Measurements from ENCODE around the gene WNT3A. TPM values are rescaled to one million over a fixed set of nuclear protein-coding genes. Genes with fewer than 3 reads are reported as not detected.
A peak's percentile ranks its signal among the peaks of the same experiment; 100 is the strongest.

WNT3A gene
- polyA plus RNA-seq, 3 donors: not detected

DNA sequence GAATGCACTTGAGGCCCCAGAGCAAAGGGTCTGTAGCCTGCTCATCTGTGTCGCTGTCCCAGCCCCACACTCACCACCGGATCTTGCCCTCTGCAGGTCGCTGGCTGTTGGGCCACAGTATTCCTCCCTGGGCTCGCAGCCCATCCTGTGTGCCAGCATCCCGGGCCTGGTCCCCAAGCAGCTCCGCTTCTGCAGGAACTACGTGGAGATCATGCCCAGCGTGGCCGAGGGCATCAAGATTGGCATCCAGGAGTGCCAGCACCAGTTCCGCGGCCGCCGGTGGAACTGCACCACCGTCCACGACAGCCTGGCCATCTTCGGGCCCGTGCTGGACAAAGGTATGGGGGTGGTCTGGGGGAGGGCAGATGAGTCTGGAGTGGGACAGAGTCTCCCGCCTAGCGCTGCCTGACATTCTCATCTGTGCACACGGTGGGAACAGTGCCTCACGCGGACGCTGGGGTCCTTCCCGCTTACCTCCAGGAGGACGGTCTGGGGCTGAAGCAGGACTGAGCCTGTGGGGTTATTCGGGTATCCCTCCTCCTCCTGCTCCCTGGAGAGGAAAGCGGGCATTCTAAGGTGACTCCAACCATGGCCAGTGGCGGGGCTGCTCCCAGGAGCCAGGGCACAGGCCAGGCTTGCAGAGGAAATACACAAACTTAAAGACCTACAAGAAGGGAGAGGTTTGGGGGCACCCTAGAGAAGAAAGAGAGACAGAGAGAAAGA is 15.9 kb downstream of the WNT3A start:
- no peak overlapping the region for H3K4me3 ChIP-seq (replicated peaks in 1 of 3; ENCODE audit: low read depth in 2 of 3, low read length in 3 of 3)
- no peak overlapping the region for H3K27ac ChIP-seq (ENCODE audit: low read depth in 1 of 2, low read length in 2 of 2)
- H3K79me2 ChIP-seq (ENCODE audit: insufficient read depth, low read length): no peaks in the 10 kb centered on the region
- H3K4me1 Mint-ChIP-seq: no peaks in the 10 kb centered on the region
- 94% methylated on average over 22 of the region's 28 CpGs for WGBS (ENCODE audit: insufficient coverage)
- H3K27me3 Mint-ChIP-seq (ENCODE audit: low read depth in 3 of 3): peaks cover 0 to 11% (median 9%) of the 10 kb centered on the region in 3 donors
- no peaks in the 10 kb centered on the region for H3K4me1 ChIP-seq (ENCODE audit: control insufficient read depth in 1 of 2, insufficient read depth in 2 of 2, low read length in 2 of 2)
- TF ChIP-seq, protein P1, sequence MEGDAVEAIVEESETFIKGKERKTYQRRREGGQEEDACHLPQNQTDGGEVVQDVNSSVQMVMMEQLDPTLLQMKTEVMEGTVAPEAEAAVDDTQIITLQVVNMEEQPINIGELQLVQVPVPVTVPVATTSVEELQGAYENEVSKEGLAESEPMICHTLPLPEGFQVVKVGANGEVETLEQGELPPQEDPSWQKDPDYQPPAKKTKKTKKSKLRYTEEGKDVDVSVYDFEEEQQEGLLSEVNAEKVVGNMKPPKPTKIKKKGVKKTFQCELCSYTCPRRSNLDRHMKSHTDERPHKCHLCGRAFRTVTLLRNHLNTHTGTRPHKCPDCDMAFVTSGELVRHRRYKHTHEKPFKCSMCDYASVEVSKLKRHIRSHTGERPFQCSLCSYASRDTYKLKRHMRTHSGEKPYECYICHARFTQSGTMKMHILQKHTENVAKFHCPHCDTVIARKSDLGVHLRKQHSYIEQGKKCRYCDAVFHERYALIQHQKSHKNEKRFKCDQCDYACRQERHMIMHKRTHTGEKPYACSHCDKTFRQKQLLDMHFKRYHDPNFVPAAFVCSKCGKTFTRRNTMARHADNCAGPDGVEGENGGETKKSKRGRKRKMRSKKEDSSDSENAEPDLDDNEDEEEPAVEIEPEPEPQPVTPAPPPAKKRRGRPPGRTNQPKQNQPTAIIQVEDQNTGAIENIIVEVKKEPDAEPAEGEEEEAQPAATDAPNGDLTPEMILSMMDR (IDR thresholded peaks at IDR 0.05): no peak
- intact Hi-C loops (cut with micrococcal nuclease): loop anchor here in 1 of 2 donors (10.0 kb wide), 1 partner anchor 342 kb away; no protein-coding TSS in a partner anchor
- peaks cover 0 to 6% of the 10 kb centered on the region in 2 donors for H3K27me3 ChIP-seq (ENCODE audit: control insufficient read depth in 2 of 2, insufficient read depth in 2 of 2, low read length in 2 of 2)
- H3K27ac Mint-ChIP-seq: peak overlapping the region in 2 of 7 donors; percentile 25 to 76
- H3K36me3 ChIP-seq (replicated peaks in 1 of 2; ENCODE audit: control insufficient read depth in 1 of 2, insufficient read depth in 2 of 2, low read length in 2 of 2): no peaks in the 10 kb centered on the region
- no peak overlapping the region for H3K4me2 ChIP-seq (replicated peaks; ENCODE audit: extremely low read depth, low read length, poor library complexity, severe bottlenecking)
- H3K4me3 Mint-ChIP-seq: no peak overlapping the region
- H3K9me3 Mint-ChIP-seq: peaks cover 0 to 4% (median 2%) of the 10 kb centered on the region in 7 donors
- H4K20me1 ChIP-seq (ENCODE audit: insufficient read depth, low read length): no peaks in the 10 kb centered on the region
- H2AFZ ChIP-seq (ENCODE audit: insufficient read depth, low read depth, low read length, poor library complexity, severe bottlenecking): no peak overlapping the region
- DNase-seq: no peak
- H3K36me3 Mint-ChIP-seq: no peaks in the 10 kb centered on the region
- no peaks in the 10 kb centered on the region for H3K9me3 ChIP-seq (replicated peaks in 1 of 2; ENCODE audit: control insufficient read depth in 1 of 2, insufficient read depth in 1 of 2, low read length in 2 of 2)
- no peak overlapping the region for H3K9ac ChIP-seq (ENCODE audit: insufficient read depth, low read length, poor library complexity, severe bottlenecking)

- no peaks in the 10 kb centered on the region for H3K4me1 Mint-ChIP-seq
- no peak for DNase-seq
- no peaks in the 10 kb centered on the region for H3K36me3 Mint-ChIP-seq
- H3K9me3 Mint-ChIP-seq: peaks cover 0 to 4% (median 2%) of the 10 kb centered on the region in 7 donors
- H3K27ac Mint-ChIP-seq: no peak overlapping the region
- Histone ChIP-seq H3K36me3 (replicated peaks in 1 of 2; ENCODE audit: control insufficient read depth in 1 of 2, insufficient read depth in 2 of 2, low read length in 2 of 2) (no peaks in the 10 kb centered on the region), H3K4me3 (replicated peaks in 1 of 3; ENCODE audit: low read depth in 2 of 3, low read length in 3 of 3) (no peak overlapping the region), H3K9me3 (replicated peaks in 1 of 2; ENCODE audit: control insufficient read depth in 1 of 2, insufficient read depth in 1 of 2, low read length in 2 of 2) (no peaks in the 10 kb centered on the region), H3K4me1 (ENCODE audit: control insufficient read depth in 1 of 2, insufficient read depth in 2 of 2, low read length in 2 of 2) (no peaks in the 10 kb centered on the region), H4K20me1 (ENCODE audit: insufficient read depth, low read length) (no peaks in the 10 kb centered on the region), H3K27me3 (ENCODE audit: control insufficient read depth in 2 of 2, insufficient read depth in 2 of 2, low read length in 2 of 2) (peaks cover 0 to 6% of the 10 kb centered on the region in 2 donors), H3K4me2 (replicated peaks; ENCODE audit: extremely low read depth, low read length, poor library complexity, severe bottlenecking) (no peak overlapping the region), H2AFZ (ENCODE audit: insufficient read depth, low read depth, low read length, poor library complexity, severe bottlenecking) (no peak overlapping the region), H3K27ac (ENCODE audit: low read depth in 1 of 2, low read length in 2 of 2) (no peak overlapping the region), H3K9ac (ENCODE audit: insufficient read depth, low read length, poor library complexity, severe bottlenecking) (no peak overlapping the region), H3K79me2 (ENCODE audit: insufficient read depth, low read length) (no peaks in the 10 kb centered on the region)
- intact Hi-C loops (cut with micrococcal nuclease): loop anchor here in 1 of 2 donors (10.0 kb wide), 1 partner anchor 342 kb away; no protein-coding TSS in a partner anchor
- TF ChIP-seq, protein P1 (IDR thresholded peaks at IDR 0.05): no peak
- 88% methylated on average over 3 of the region's 3 CpGs for WGBS (ENCODE audit: insufficient coverage)
- H3K27me3 Mint-ChIP-seq (ENCODE audit: low read depth in 3 of 3): peaks cover 2 to 11% (median 10%) of the 10 kb centered on the region in 3 donors
- H3K4me3 Mint-ChIP-seq: no peak overlapping the region
These were observed 16.5 kb downstream of the WNT3A start for GRCh38 chr1:228023294-228023639.
